ENCODE measurements around the gene BLMH. TPM values are rescaled to one million over a fixed set of nuclear protein-coding genes. Genes with fewer than 3 reads are reported as not detected.
"Not testable (repeated sequence)": the region's sequence is repeated elsewhere in the genome, so short reads cannot be mapped to it uniquely, and the experiment has no call there.

The BLMH gene
- polyA plus RNA-seq, 4 donors: 62.7 to 93.6 (median 81.6) TPM

GRCh38 chr17:30210366-30210765 is 81.4 kb downstream of the BLMH start:
- DNase-seq (ENCODE audit: low read depth in 4 of 4, low spot score in 3 of 4): no peak

- no peak for DNase-seq (ENCODE audit: low read depth in 4 of 4, low spot score in 3 of 4)
Observed at GRCh38 chr17:30209930-30210329, 81.8 kb downstream of the BLMH start.

GRCh38 chr17:30208214-30208613 is 83.5 kb downstream of the BLMH start:
- no peak for DNase-seq (ENCODE audit: low read depth in 4 of 4, low spot score in 3 of 4)

- no peak for DNase-seq (ENCODE audit: low read depth in 4 of 4, low spot score in 3 of 4)
Observed at GRCh38 chr17:30207655-30208054, 84.1 kb downstream of the BLMH start.

- no peak for DNase-seq (ENCODE audit: low read depth in 4 of 4, low spot score in 3 of 4)
Observed at GRCh38 chr17:30203471-30203981, 88.2 kb downstream of the BLMH start.

GRCh38 chr17:30200656-30201055 is 91.1 kb downstream of the BLMH start:
- not testable (repeated sequence) for DNase-seq (ENCODE audit: low read depth in 4 of 4, low spot score in 3 of 4)

- no peak for DNase-seq (ENCODE audit: low read depth in 4 of 4, low spot score in 3 of 4)
Observed at GRCh38 chr17:30200106-30200505, 91.6 kb downstream of the BLMH start.

- DNase-seq (ENCODE audit: low read depth in 4 of 4, low spot score in 3 of 4): no peak
Observed at GRCh38 chr17:30199600-30199999, 92.1 kb downstream of the BLMH start.

Other genes with a start within 250 kb of the BLMH start
- 10 to 100 TPM; 32.3 to 47.3 (median 37.6) TPM for gene NSRP1, start 175.1 kb downstream of the BLMH start, polyA plus RNA-seq (ENCODE audit: insufficient read length in 4 of 4)
- gene SLC6A4, start 56.2 kb downstream of the BLMH start, polyA plus RNA-seq (ENCODE audit: insufficient read length in 4 of 4): 1 to 10 TPM in 3 of 4 donors, under 1 TPM in 1; 0.44 to 5.9 (median 1.4) TPM
- 1 to 10 TPM in 1 of 4 donors, under 1 TPM in 2, not detected in 1; 0.20 to 1.4 (median 0.81) TPM for gene TMIGD1, start 42.1 kb upstream of the BLMH start, polyA plus RNA-seq (ENCODE audit: insufficient read length in 4 of 4)
- 100 to 1,000 TPM in 1 of 4 donors, 10 to 100 TPM in 3; 51.1 to 109 (median 85.7) TPM for gene CPD, start 87.0 kb upstream of the BLMH start, polyA plus RNA-seq (ENCODE audit: insufficient read length in 4 of 4)
- gene GOSR1, start 185.5 kb upstream of the BLMH start, polyA plus RNA-seq (ENCODE audit: insufficient read length in 4 of 4): 10 to 100 TPM; 44.5 to 58.6 (median 51.4) TPM

Data from left renal pelvis (tissue), 4 donors.